Smooth muscle cell (in vitro differentiated cells): Measurements from ENCODE around the gene LINC00305. TPM values are rescaled to one million over a fixed set of nuclear protein-coding genes. Genes with fewer than 3 reads are reported as not detected.

Source experiments
- DNase-seq: peaks from one replicate; lab custom pipeline; 2025; ENCODE audit not compliant: unreplicated experiment; lab: John Stamatoyannopoulos, UW
- H2AFZ ChIP-seq: fragments of 200-600 bp; sonication (generic); 2 replicates; pipeline ENCODE4 v1.6.0; 2016; ENCODE audit warnings: antibody characterized with exemption, low read depth, mild to moderate bottlenecking
- H3F3A ChIP-seq: fragments of 200-600 bp; sonication (generic); 2 replicates; pipeline ENCODE4 v1.6.0; 2017; ENCODE audit warnings: antibody characterized with exemption, low read depth
- H3K27ac ChIP-seq: fragments of 200-600 bp; sonication (generic); 2 replicates; pipeline ENCODE4 v1.5.1; 2016; ENCODE audit warnings: low read depth, mild to moderate bottlenecking
- H3K27me3 ChIP-seq: fragments of 200-600 bp; sonication (generic); 2 replicates; pipeline ENCODE4 v1.6.1; 2016; ENCODE audit warnings: low read depth, mild to moderate bottlenecking
- H3K36me3 ChIP-seq: fragments of 200-600 bp; sonication (generic); 2 replicates; pipeline ENCODE4 v1.5.1; 2016; ENCODE audit warnings: low read depth
- H3K4me1 ChIP-seq: fragments of 200-600 bp; sonication (generic); 2 replicates; pipeline ENCODE4 v1.5.1; 2016; ENCODE audit warnings: low read depth
- H3K4me2 ChIP-seq: fragments of 200-600 bp; sonication (generic); 2 replicates; pipeline ENCODE4 v1.6.0; 2016; ENCODE audit warnings: mild to moderate bottlenecking
- H3K4me3 ChIP-seq: fragments of 200-600 bp; sonication (generic); 2 replicates; pipeline ENCODE4 v1.5.1; 2016; ENCODE audit warnings: mild to moderate bottlenecking
- H3K79me2 ChIP-seq: fragments of 200-600 bp; sonication (generic); 2 replicates; pipeline ENCODE4 v1.6.0; 2016; ENCODE audit warnings: low read depth, mild to moderate bottlenecking
- H3K9ac ChIP-seq: fragments of 200-600 bp; sonication (generic); 2 replicates; pipeline ENCODE4 v1.6.0; 2016; ENCODE audit warnings: low read depth
- H3K9me3 ChIP-seq: fragments of 200-600 bp; sonication (generic); replicated peaks from 2 replicates; pipeline ENCODE4 v1.5.1; 2016; ENCODE audit warnings: low read depth
- H4K20me1 ChIP-seq: fragments of 200-600 bp; sonication (generic); 2 replicates; pipeline ENCODE4 v1.6.0; 2016; ENCODE audit warnings: low read depth
- CTCF ChIP-seq: fragments of 200-600 bp; sonication (generic); IDR thresholded peaks from 2 replicates; pipeline ENCODE4 v1.5.1; 2017; ENCODE audit warnings: borderline replicate concordance, mild to moderate bottlenecking, antibody characterized with exemption; ENCODE audit not compliant: insufficient read depth, poor library complexity, severe bottlenecking
- WGBS: methylation state at CpG from one replicate; pipeline ENCODE4 v1.1.7; 2016; ENCODE audit warnings: low lambda C conversion rate; 5-methylcytosine and 5-hydroxymethylcytosine counted together
- polyA plus RNA-seq: library from polyadenylated mRNA; unstranded; fragments of >200 nt; fragmentation: Nextera tagmentation; extraction: Ambion mirVana; gene quantifications from 2 replicates; pipeline ENCODE4 v1.2.1, GENCODE V29; 2016
- total RNA-seq: library from RNA; depleted of rRNA; stranded (reverse); fragments of >200 nt; gene quantifications from 2 replicates; pipeline ENCODE4 v1.2.3, GENCODE V29; 2014

Gene LINC00305
- total and polyA plus RNA-seq, 2 experiments from 2014 or later = 0.97 TPM; not detected in 1

DNA sequence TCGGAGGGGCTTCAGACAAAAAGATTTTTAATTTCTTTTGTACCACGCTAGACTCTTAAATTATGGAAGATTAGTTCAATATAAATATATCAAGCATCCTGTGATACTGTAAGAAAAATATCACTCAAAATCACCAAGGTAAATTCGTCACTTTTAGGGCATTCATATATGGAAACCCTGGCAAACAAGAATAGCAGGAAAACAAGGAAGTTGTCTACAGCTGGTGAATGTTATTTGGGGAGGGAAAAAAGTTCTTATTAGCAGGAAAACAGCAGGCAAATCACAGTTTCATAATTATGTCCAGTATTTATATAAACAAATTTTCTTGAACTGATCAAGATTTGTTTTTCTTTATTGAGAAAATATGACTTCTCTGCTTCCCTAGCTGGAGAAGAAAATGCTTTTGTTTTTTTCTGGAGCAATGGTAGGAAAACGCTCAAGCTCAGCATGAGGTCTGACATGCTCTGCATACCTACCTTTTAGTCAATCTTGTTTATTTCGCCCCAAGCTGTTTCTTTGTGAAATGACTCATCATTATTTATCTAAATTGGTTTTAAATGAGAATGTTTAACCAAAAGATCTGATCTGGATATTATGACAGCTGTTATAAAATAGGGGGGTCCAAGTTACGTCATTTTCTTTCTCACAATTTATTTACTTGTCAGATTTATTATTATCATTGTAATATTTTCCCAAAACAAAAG lies 14.7 kb downstream of the LINC00305 start:
- no peak overlapping the region for H3K9ac ChIP-seq
- whole genome bisulfite sequencing = 64% methylated on average over 6 of the region's 6 CpGs
- H3K27me3 ChIP-seq = no peaks in the 10 kb centered on the region
- no peaks in the 10 kb centered on the region for H3K36me3 ChIP-seq
- H2AFZ ChIP-seq = no peak overlapping the region
- peak overlapping the region; percentile 32 for H3K27ac ChIP-seq
- H3K9me3 ChIP-seq = no peaks in the 10 kb centered on the region
- no peak for DNase-seq
- no peaks in the 10 kb centered on the region for H3K79me2 ChIP-seq
- TF ChIP-seq CTCF = no peak
- no peaks in the 10 kb centered on the region for H3F3A ChIP-seq
- peaks cover 12% of the 10 kb centered on the region for H3K4me1 ChIP-seq
- no peaks in the 10 kb centered on the region for H4K20me1 ChIP-seq
- no peak overlapping the region for H3K4me3 ChIP-seq
- peak overlapping the region; percentile 9 for H3K4me2 ChIP-seq

GRCh38 chr18:64132871-64133270 lies 16.0 kb downstream of the LINC00305 start:
- H3K9ac ChIP-seq = no peak overlapping the region
- no peaks in the 10 kb centered on the region for H3K36me3 ChIP-seq
- no peak overlapping the region for H3K27ac ChIP-seq
- peak overlapping the region; percentile 35 for H2AFZ ChIP-seq
- H3K4me1 ChIP-seq = peaks cover 12% of the 10 kb centered on the region
- TF ChIP-seq CTCF = no peak
- H3K79me2 ChIP-seq = no peaks in the 10 kb centered on the region
- H3F3A ChIP-seq = no peaks in the 10 kb centered on the region
- H3K4me3 ChIP-seq = no peak overlapping the region
- no peak for DNase-seq
- 96% methylated on average over 2 of the region's 2 CpGs for WGBS
- no peaks in the 10 kb centered on the region for H4K20me1 ChIP-seq
- no peaks in the 10 kb centered on the region for H3K9me3 ChIP-seq
- H3K4me2 ChIP-seq = no peak overlapping the region
- no peaks in the 10 kb centered on the region for H3K27me3 ChIP-seq

- Histone ChIP-seq H3K9ac (no peak overlapping the region), H4K20me1 (no peaks in the 10 kb centered on the region), H3K27ac (no peak overlapping the region), H2AFZ (no peak overlapping the region), H3K9me3 (no peaks in the 10 kb centered on the region), H3K4me1 (peaks cover 12% of the 10 kb centered on the region), H3K79me2 (no peaks in the 10 kb centered on the region), H3K4me2 (no peak overlapping the region), H3K27me3 (no peaks in the 10 kb centered on the region), H3F3A (no peaks in the 10 kb centered on the region), H3K36me3 (no peaks in the 10 kb centered on the region), H3K4me3 (no peak overlapping the region)
- no peak for DNase-seq
- 91% methylated on average over 2 of the region's 2 CpGs for WGBS
- no peak for TF ChIP-seq CTCF
Observed at GRCh38 chr18:64131314-64131713, 17.6 kb downstream of the LINC00305 start.

DNA sequence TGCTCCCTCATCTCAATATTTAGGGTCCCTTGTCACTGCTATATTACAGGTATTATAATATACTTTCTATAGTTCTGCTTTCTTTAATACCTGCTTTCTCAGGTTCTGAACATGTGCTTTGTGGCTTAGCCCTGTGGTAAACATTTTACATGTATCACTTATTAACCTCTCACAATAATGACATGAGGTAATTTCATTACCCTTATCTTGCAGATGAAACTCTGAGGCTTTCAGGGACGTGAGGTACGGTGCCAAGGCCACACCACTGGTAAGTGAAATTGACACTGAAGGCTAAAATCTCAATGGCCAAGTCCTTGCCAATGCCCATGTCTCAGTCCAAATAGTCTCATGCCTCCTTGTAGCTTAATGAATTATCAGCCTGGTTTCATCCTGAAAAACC lies 21.7 kb downstream of the LINC00305 start:
- Histone ChIP-seq H3K36me3 (no peaks in the 10 kb centered on the region), H3K27ac (no peak overlapping the region)

More for the DNA sequence above, 21.7 kb downstream of the LINC00305 start:
- no peak for DNase-seq
- Histone ChIP-seq H3K4me3 (no peak overlapping the region), H3K9me3 (no peaks in the 10 kb centered on the region), H3F3A (no peaks in the 10 kb centered on the region), H4K20me1 (no peaks in the 10 kb centered on the region), H2AFZ (no peak overlapping the region), H3K4me1 (no peaks in the 10 kb centered on the region), H3K4me2 (no peak overlapping the region), H3K9ac (no peak overlapping the region), H3K79me2 (no peaks in the 10 kb centered on the region), H3K27me3 (no peaks in the 10 kb centered on the region)
- no peak for TF ChIP-seq CTCF
- WGBS = 98% methylated on average over 2 of the region's 2 CpGs
